ENCODE data around the gene RETREG2.
"Not testable (repeated sequence)": the region's sequence is repeated elsewhere in the genome, so short reads cannot be mapped to it uniquely, and the experiment has no call there.

RETREG2 gene

GRCh38 chr2:219181531-219181930 lies 3.5 kb downstream of the RETREG2 start:
- Histone ChIP-seq H3K4me3 (ENCODE audit: low read length) (no peak overlapping the region), H3K9me3 (ENCODE audit: insufficient read depth, low read depth, low read length) (no peaks in the 10 kb centered on the region), H3K4me1 (ENCODE audit: insufficient read depth, low read length) (peaks cover 7% of the 10 kb centered on the region; the same call in 1 of the 2 replicates), H3K9ac (ENCODE audit: low read depth, low read length) (no peak overlapping the region), H3K27ac (ENCODE audit: low read length) (no peak overlapping the region), H3K36me3 (ENCODE audit: insufficient read depth, low read depth, low read length) (peaks cover 50% of the 10 kb centered on the region), H3K27me3 (ENCODE audit: insufficient read depth, low read length) (no peaks in the 10 kb centered on the region)

- Histone ChIP-seq H3K36me3 (ENCODE audit: insufficient read depth, low read depth, low read length) (peaks cover 50% of the 10 kb centered on the region), H3K4me1 (ENCODE audit: insufficient read depth, low read length) (peaks cover 7% of the 10 kb centered on the region; the same call in 1 of the 2 replicates), H3K4me3 (ENCODE audit: low read length) (no peak overlapping the region), H3K27me3 (ENCODE audit: insufficient read depth, low read length) (no peaks in the 10 kb centered on the region), H3K27ac (ENCODE audit: low read length) (no peak overlapping the region), H3K9ac (ENCODE audit: low read depth, low read length) (no peak overlapping the region), H3K9me3 (ENCODE audit: insufficient read depth, low read depth, low read length) (no peaks in the 10 kb centered on the region)
These were observed 4.5 kb downstream of the RETREG2 start for GRCh38 chr2:219182331-219183150.

DNA sequence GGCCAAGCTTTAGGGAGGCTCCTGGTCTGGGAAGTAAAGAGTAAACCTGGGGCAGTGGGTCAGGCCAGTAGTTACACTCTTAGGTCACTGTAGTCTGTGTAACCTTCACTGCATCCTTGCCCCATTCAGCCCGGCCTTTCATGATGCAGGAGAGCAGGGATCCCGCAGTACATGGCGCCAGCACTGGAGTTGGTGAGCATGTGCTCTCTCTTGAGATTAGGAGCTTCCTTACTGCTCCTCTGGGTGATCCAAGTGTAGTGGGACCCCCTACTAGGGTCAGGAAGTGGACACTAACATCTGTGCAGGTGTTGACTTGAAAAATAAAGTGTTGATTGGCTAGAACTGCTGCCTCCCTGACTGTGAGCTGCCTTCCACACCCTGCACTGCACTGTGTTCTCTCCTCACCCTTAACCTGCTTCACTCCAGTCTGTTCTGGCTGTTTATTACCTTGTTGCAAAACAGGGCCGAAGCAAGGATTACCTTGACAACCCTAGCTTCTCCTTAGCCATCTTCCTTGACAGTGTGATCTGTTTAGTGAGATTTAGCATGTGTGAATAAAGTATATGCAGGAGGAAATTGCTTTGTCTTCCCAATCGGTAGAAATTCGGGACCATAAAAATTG lies 5.2 kb downstream of the RETREG2 start:
- Histone ChIP-seq H3K36me3 (ENCODE audit: insufficient read depth, low read depth, low read length) (peaks cover 50% of the 10 kb centered on the region), H3K9me3 (ENCODE audit: insufficient read depth, low read depth, low read length) (no peaks in the 10 kb centered on the region), H3K4me3 (ENCODE audit: low read length) (no peak overlapping the region), H3K27ac (ENCODE audit: low read length) (no peak overlapping the region), H3K27me3 (ENCODE audit: insufficient read depth, low read length) (no peaks in the 10 kb centered on the region), H3K4me1 (ENCODE audit: insufficient read depth, low read length) (peaks cover 7% of the 10 kb centered on the region; the same call in 1 of the 2 replicates), H3K9ac (ENCODE audit: low read depth, low read length) (no peak overlapping the region)

GRCh38 chr2:219184121-219184520 lies 6.0 kb downstream of the RETREG2 start:
- Histone ChIP-seq H3K27ac (ENCODE audit: low read length) (no peak overlapping the region), H3K4me3 (ENCODE audit: low read length) (no peak overlapping the region), H3K36me3 (ENCODE audit: insufficient read depth, low read depth, low read length) (peaks cover 50% of the 10 kb centered on the region), H3K27me3 (ENCODE audit: insufficient read depth, low read length) (no peaks in the 10 kb centered on the region), H3K4me1 (ENCODE audit: insufficient read depth, low read length) (peaks cover 2% of the 10 kb centered on the region; the same call in 1 of the 2 replicates), H3K9me3 (ENCODE audit: insufficient read depth, low read depth, low read length) (no peaks in the 10 kb centered on the region), H3K9ac (ENCODE audit: low read depth, low read length) (no peak overlapping the region)

DNA sequence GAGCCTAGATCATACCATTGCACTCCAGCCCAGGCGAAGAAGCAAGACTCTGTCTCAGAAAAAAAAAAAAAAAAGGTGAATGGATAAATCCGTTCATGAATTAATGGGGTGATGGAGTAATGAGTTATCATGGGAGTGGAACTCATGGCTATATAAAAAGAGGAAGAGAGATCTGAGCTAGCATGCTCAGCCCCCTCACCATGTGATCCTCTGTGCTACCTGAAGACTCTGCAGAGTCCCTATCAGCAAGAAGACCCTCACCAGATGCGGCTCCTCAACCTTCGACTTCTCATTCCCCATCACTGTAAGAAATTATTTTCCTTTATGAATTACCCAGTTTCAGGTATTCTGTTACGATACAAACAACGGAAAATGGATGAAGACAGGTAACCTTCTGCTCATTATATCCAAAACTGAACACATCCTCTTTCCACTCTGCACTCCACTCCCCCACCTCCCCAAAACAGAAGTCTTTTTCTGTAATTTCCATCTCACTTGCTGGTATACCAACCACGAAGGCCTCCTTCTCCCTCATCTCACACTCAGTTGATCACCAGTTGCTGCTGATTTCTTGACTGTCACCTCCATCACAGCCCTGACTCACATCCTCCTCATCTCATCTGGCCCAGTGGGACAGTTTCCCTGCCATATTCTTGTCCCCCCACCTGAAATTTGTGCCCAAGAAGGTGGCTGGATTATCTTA lies 8.8 kb downstream of the RETREG2 start:
- Histone ChIP-seq H3K27ac (ENCODE audit: low read length) (no peak overlapping the region), H3K4me1 (ENCODE audit: insufficient read depth, low read length) (no peaks in the 10 kb centered on the region), H3K9ac (ENCODE audit: low read depth, low read length) (no peak overlapping the region), H3K27me3 (ENCODE audit: insufficient read depth, low read length) (no peaks in the 10 kb centered on the region), H3K36me3 (ENCODE audit: insufficient read depth, low read depth, low read length) (peaks cover 25% of the 10 kb centered on the region), H3K9me3 (ENCODE audit: insufficient read depth, low read depth, low read length) (no peaks in the 10 kb centered on the region), H3K4me3 (ENCODE audit: low read length) (no peak overlapping the region)

- H3K9ac ChIP-seq (ENCODE audit: low read depth, low read length) = no peak overlapping the region
- H3K27ac ChIP-seq (ENCODE audit: low read length) = no peak overlapping the region
- H3K27me3 ChIP-seq (ENCODE audit: insufficient read depth, low read length) = no peaks in the 10 kb centered on the region
- no peaks in the 10 kb centered on the region for H3K36me3 ChIP-seq (ENCODE audit: insufficient read depth, low read depth, low read length)
- H3K9me3 ChIP-seq (ENCODE audit: insufficient read depth, low read depth, low read length) = no peaks in the 10 kb centered on the region
- H3K4me3 ChIP-seq (ENCODE audit: low read length) = no peak overlapping the region
- no peaks in the 10 kb centered on the region for H3K4me1 ChIP-seq (ENCODE audit: insufficient read depth, low read length)
These were observed 19.3 kb downstream of the RETREG2 start for GRCh38 chr2:219197388-219197787.

GRCh38 chr2:219198974-219199373 lies 20.9 kb downstream of the RETREG2 start:
- Histone ChIP-seq H3K4me1 (ENCODE audit: insufficient read depth, low read length) (no peaks in the 10 kb centered on the region), H3K4me3 (ENCODE audit: low read length) (no peak overlapping the region), H3K36me3 (ENCODE audit: insufficient read depth, low read depth, low read length) (no peaks in the 10 kb centered on the region), H3K9me3 (ENCODE audit: insufficient read depth, low read depth, low read length) (no peaks in the 10 kb centered on the region), H3K27ac (ENCODE audit: low read length) (no peak overlapping the region), H3K27me3 (ENCODE audit: insufficient read depth, low read length) (no peaks in the 10 kb centered on the region), H3K9ac (ENCODE audit: low read depth, low read length) (no peak overlapping the region)

DNA sequence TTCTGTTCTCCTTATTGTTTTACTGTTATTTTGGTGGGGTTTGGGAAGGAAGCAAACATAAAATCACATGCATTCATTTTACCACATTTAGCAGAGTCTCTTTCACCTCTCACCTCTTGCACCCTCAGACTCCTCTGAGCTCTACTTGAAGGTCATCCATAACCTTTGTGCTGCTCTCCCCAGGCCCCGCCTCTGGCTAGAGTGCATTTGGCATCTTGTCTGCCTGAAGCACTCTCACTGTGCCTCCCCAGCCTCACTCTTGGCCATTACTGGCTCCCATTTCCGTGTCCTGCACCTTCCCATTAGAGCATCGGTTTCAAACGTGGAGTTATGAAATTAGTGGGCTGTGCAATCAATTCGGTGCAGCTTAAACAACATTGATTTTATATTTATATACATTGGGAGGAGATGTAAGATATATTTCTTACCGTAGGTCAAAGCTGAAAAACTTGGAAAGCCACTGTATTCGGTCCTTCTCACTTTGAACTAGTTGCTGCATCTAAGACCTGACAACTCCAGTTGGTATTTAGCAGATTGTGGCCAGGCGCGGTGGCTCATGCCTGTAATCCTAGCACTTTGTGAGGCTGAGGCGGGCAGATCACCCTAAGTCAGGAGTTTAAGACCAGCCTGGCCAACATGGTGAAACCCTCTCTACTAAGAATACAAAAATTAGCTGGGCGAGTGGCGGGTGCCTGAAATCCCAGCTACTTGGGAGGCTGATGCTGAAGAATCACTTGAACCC lies 21.6 kb downstream of the RETREG2 start:
- Histone ChIP-seq H3K4me3 (ENCODE audit: low read length) (no peak overlapping the region), H3K36me3 (ENCODE audit: insufficient read depth, low read depth, low read length) (no peaks in the 10 kb centered on the region), H3K4me1 (ENCODE audit: insufficient read depth, low read length) (no peaks in the 10 kb centered on the region), H3K27me3 (ENCODE audit: insufficient read depth, low read length) (no peaks in the 10 kb centered on the region), H3K9ac (ENCODE audit: low read depth, low read length) (no peak overlapping the region), H3K27ac (ENCODE audit: low read length) (no peak overlapping the region), H3K9me3 (ENCODE audit: insufficient read depth, low read depth, low read length) (no peaks in the 10 kb centered on the region)

GRCh38 chr2:219200502-219201326 lies 22.6 kb downstream of the RETREG2 start:
- H3K27me3 ChIP-seq (ENCODE audit: insufficient read depth, low read length); H3K4me3 ChIP-seq (ENCODE audit: low read length); H3K36me3 ChIP-seq (ENCODE audit: insufficient read depth, low read depth, low read length); H3K27ac ChIP-seq (ENCODE audit: low read length); H3K4me1 ChIP-seq (ENCODE audit: insufficient read depth, low read length); H3K9me3 ChIP-seq (ENCODE audit: insufficient read depth, low read depth, low read length); H3K9ac ChIP-seq (ENCODE audit: low read depth, low read length): not testable (repeated sequence)

GRCh38 chr2:219201331-219201730 lies 23.3 kb downstream of the RETREG2 start:
- H3K9ac ChIP-seq (ENCODE audit: low read depth, low read length) = not testable (repeated sequence)

More at GRCh38 chr2:219201331-219201730, 23.3 kb downstream of the RETREG2 start:
- H3K27me3 ChIP-seq (ENCODE audit: insufficient read depth, low read length); H3K4me3 ChIP-seq (ENCODE audit: low read length); H3K9me3 ChIP-seq (ENCODE audit: insufficient read depth, low read depth, low read length); H3K36me3 ChIP-seq (ENCODE audit: insufficient read depth, low read depth, low read length); H3K27ac ChIP-seq (ENCODE audit: low read length); H3K4me1 ChIP-seq (ENCODE audit: insufficient read depth, low read length): not testable (repeated sequence)
